C4-2B (cell line): ENCODE results near the gene MOCS2.
A peak's percentile ranks its signal among the peaks of the same experiment; 100 is the strongest.

Source experiments
- H3K27ac ChIP-seq: fragments of 450-650 bp; 2 replicates; pipeline ENCODE4 v1.5.1; 2017
- ZFX ChIP-seq: fragments of 450-650 bp; IDR thresholded peaks from 2 replicates; pipeline ENCODE4 v1.6.1; 2017
- TF ChIP-seq, protein P1 (sequence below): fragments of 450-650 bp; conservative IDR thresholded peaks from 2 replicates; pipeline ENCODE4 v1.5.1; 2017; ENCODE audit warnings: mild to moderate bottlenecking

Gene MOCS2

DNA sequence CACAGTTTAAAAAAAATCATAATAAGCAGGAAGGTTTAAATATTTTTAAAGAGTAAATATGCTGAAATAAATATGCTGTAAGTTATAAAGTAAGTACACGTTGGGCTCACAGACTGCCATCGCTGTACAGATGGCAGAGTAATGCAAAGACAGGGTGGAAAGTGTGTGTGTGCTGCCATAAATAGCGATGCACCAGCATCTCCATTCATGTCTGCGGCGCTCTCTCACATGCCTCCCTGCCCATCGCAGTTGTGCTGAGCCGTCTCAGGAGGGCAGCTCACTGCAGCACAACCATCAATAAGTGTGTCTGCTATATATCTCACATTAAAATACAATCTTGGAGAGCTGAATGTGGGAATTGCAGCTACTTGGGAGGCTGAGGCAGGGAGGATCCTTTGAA lies 14.3 kb downstream of the MOCS2 start:
- TF ChIP-seq, protein P1, sequence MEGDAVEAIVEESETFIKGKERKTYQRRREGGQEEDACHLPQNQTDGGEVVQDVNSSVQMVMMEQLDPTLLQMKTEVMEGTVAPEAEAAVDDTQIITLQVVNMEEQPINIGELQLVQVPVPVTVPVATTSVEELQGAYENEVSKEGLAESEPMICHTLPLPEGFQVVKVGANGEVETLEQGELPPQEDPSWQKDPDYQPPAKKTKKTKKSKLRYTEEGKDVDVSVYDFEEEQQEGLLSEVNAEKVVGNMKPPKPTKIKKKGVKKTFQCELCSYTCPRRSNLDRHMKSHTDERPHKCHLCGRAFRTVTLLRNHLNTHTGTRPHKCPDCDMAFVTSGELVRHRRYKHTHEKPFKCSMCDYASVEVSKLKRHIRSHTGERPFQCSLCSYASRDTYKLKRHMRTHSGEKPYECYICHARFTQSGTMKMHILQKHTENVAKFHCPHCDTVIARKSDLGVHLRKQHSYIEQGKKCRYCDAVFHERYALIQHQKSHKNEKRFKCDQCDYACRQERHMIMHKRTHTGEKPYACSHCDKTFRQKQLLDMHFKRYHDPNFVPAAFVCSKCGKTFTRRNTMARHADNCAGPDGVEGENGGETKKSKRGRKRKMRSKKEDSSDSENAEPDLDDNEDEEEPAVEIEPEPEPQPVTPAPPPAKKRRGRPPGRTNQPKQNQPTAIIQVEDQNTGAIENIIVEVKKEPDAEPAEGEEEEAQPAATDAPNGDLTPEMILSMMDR = no peak
- no peak for TF ChIP-seq ZFX
- no peak overlapping the region for H3K27ac ChIP-seq

GRCh38 chr5:53092242-53092641 lies 17.3 kb downstream of the MOCS2 start:
- TF ChIP-seq, protein P1 = no peak
- TF ChIP-seq ZFX = no peak
- H3K27ac ChIP-seq = no peak overlapping the region

- TF ChIP-seq, protein P1 = 0 out of 2 replicates have a peak, but pooled peaks have one; percentile 1
- no peak for TF ChIP-seq ZFX
- no peak overlapping the region for H3K27ac ChIP-seq
Measured at GRCh38 chr5:53091289-53091688, 18.3 kb downstream of the MOCS2 start.

DNA sequence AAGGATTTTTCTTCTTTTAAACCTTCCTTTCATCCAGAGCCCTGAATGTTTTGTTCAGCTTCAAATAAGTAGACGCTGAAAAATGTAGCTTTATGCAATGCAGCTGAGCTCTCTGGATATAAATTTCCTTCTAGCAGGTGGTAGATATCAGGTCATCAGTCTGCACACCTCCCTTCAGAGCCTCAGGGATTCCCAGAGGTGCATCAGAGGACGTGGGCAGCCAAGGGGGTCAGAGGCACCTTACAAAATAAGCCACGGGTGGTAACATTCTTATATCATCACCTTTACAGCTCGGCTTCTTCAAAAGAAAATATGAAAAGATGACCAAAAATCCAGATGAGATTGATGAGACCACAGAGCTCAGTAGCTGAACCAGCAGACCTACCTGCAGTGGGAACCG lies 19.3 kb downstream of the MOCS2 start:
- TF ChIP-seq, protein P1 = no peak
- no peak for TF ChIP-seq ZFX
- H3K27ac ChIP-seq = no peak overlapping the region

GRCh38 chr5:53089481-53089991 lies 20.0 kb downstream of the MOCS2 start:
- no peak overlapping the region for H3K27ac ChIP-seq
- TF ChIP-seq, protein P1 = no peak
- no peak for TF ChIP-seq ZFX

DNA sequence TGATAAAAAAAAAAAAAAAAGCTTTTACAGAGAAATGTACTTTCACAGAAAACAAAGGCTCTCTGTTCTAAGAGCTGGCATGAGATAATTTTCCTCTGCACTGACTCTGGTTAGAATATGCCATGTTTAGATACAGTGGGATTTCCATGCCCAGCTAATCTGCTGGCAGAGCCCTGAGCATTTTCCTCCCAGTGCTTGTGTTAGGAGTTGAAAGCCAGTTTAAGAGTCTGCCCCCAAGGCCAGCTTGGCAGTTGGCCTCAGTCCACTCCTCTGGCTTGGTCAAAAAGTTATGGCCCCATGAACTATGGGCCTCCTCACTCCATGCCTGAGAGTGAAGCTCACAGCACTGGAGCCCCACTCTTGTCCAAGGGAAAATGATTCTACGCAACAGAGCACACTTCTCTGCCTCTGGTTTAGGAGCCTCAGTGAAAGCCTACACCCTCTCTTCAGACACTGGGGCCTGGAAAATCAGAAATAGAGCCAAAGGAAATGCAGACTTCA lies 21.9 kb downstream of the MOCS2 start:
- TF ChIP-seq ZFX = no peak
- TF ChIP-seq, protein P1 = no peak

GRCh38 chr5:53087171-53087570 lies 22.4 kb downstream of the MOCS2 start:
- H3K27ac ChIP-seq = no peak overlapping the region
- TF ChIP-seq ZFX = no peak
- TF ChIP-seq, protein P1 = no peak

More for the DNA sequence above, 21.9 kb downstream of the MOCS2 start:
- H3K27ac ChIP-seq = no peak overlapping the region
